DMS153 treated with DMSO at 0.1 percent for 48 hours (cell line): ENCODE measurements around the gene PRKAR2A.

Source experiments
- DNase-seq: peaks from one replicate; lab custom pipeline; 2025; ENCODE audit not compliant: unreplicated experiment; lab: John Stamatoyannopoulos, UW

The PRKAR2A gene

GRCh38 chr3:48847504-48848423, at the start of gene PRKAR2A:
TSS of gene PRKAR2A (minus strand) at chr3:48847874. CDS start at chr3:48847596, 278 bp downstream.
- DNase-seq = peak; percentile 18

- DNase-seq = no peak
Observed at GRCh38 chr3:48896936-48897335, 49.3 kb upstream of the PRKAR2A start.

- DNase-seq = no peak
Observed at GRCh38 chr3:48894516-48894915, 46.8 kb upstream of the PRKAR2A start.

- DNase-seq = no peak
Observed at GRCh38 chr3:48891606-48892005, 43.9 kb upstream of the PRKAR2A start.

GRCh38 chr3:48885753-48886152, 38.1 kb upstream of the PRKAR2A start:
- DNase-seq = no peak

- DNase-seq = no peak
Observed at GRCh38 chr3:48881652-48882114, 34.0 kb upstream of the PRKAR2A start.

- no peak for DNase-seq
Observed at GRCh38 chr3:48881006-48881405, 33.3 kb upstream of the PRKAR2A start.

- DNase-seq = no peak
Observed at GRCh38 chr3:48879994-48880377, 32.3 kb upstream of the PRKAR2A start.

- no peak for DNase-seq
Observed at GRCh38 chr3:48879307-48879993, 31.8 kb upstream of the PRKAR2A start.

- no peak for DNase-seq
Observed at GRCh38 chr3:48877671-48878070, 30.0 kb upstream of the PRKAR2A start.

- no peak for DNase-seq
Observed at GRCh38 chr3:48863122-48863521, 15.4 kb upstream of the PRKAR2A start.

GRCh38 chr3:48859206-48859605, 11.5 kb upstream of the PRKAR2A start:
- no peak for DNase-seq

- DNase-seq = no peak
Observed at GRCh38 chr3:48858709-48859108, 11.0 kb upstream of the PRKAR2A start.

- no peak for DNase-seq
Observed at GRCh38 chr3:48857641-48858040, 10.0 kb upstream of the PRKAR2A start.

- DNase-seq = no peak
Observed at GRCh38 chr3:48856469-48856868, 8.8 kb upstream of the PRKAR2A start.

- DNase-seq = no peak
Observed at GRCh38 chr3:48855681-48856447, 8.2 kb upstream of the PRKAR2A start.

GRCh38 chr3:48852151-48852550, 4.5 kb upstream of the PRKAR2A start:
- DNase-seq = no peak

- no peak for DNase-seq
Observed at GRCh38 chr3:48851407-48851806, 3.7 kb upstream of the PRKAR2A start.

GRCh38 chr3:48848816-48849515, 1.3 kb upstream of the PRKAR2A start:
- DNase-seq = no peak

- peak; percentile 12 for DNase-seq
Observed at GRCh38 chr3:48847053-48847503, 596 bp downstream of the PRKAR2A start.

GRCh38 chr3:48845170-48845569, 2.5 kb downstream of the PRKAR2A start:
- DNase-seq = no peak
